ENCODE results near the gene CLTCL1.

DNA sequence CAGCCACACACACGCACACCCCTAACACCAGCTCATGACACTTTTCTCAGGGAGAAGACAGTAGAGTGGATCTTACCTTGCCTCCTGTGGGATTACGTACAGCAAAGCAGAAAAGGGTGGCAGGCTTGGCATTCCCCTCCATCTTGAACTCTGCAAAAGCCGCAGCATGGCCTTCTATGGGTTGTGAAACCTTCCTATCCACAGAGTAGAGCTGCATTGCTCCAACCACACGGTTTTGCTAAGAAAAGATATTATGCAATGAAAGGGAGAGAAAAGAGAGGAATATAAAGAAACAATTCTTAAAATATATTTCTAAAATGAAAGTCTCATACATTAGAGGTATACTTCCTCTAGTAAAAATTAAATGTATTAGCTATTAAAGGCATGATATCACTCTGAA lies 48.8 kb downstream of the CLTCL1 start:
- TF ChIP-seq EZH2phosphoT487 (IDR thresholded peaks at IDR 0.05; ENCODE audit: insufficient read depth, low read depth) (no peak), EZH2 (IDR thresholded peaks at IDR 0.05; ENCODE audit: insufficient read depth, poor library complexity, severe bottlenecking) (no peak)
